H9 (cell line): ENCODE results near the gene PHETA1. TPM values are rescaled to one million over a fixed set of nuclear protein-coding genes. Genes with fewer than 3 reads are reported as not detected.

Source experiments
- DNase-seq: peaks from one replicate; pipeline ENCODE4 v3.0.0-alpha.2; 2017
- H2AFZ ChIP-seq: one replicate; pipeline ENCODE4 v1.6.1; 2013; ENCODE audit warnings: mild to moderate bottlenecking, low read length, control low read depth, moderate library complexity
- H2AK5ac ChIP-seq: 2 replicates; pipeline ENCODE4 v1.6.1; 2013; ENCODE audit warnings: low read length, control low read depth, mixed read lengths; ENCODE audit not compliant: insufficient read length
- H2BK120ac ChIP-seq: one replicate; pipeline ENCODE4 v1.6.1; 2013; ENCODE audit warnings: low read depth, mild to moderate bottlenecking, low read length, control low read depth, inconsistent platforms; ENCODE audit not compliant: poor library complexity, severe bottlenecking
- H2BK12ac ChIP-seq: 2 replicates; pipeline ENCODE4 v1.6.1; 2013; ENCODE audit warnings: low read length, control low read depth, mixed read lengths, low read depth; ENCODE audit not compliant: insufficient read length
- H2BK15ac ChIP-seq: 2 replicates; pipeline ENCODE4 v1.6.1; 2013; ENCODE audit warnings: low read depth, low read length, control low read depth
- H2BK20ac ChIP-seq: one replicate; pipeline ENCODE4 v1.6.1; 2013; ENCODE audit warnings: low read depth, mild to moderate bottlenecking, low read length, control low read depth, inconsistent platforms; ENCODE audit not compliant: poor library complexity, severe bottlenecking
- H2BK5ac ChIP-seq: 2 replicates; pipeline ENCODE4 v1.6.1; 2013; ENCODE audit warnings: low read length, control low read depth, mixed read lengths; ENCODE audit not compliant: insufficient read length
- H3K14ac ChIP-seq: 2 replicates; pipeline ENCODE4 v1.6.1; 2013; ENCODE audit warnings: low read length, control low read depth; ENCODE audit not compliant: insufficient read depth
- H3K18ac ChIP-seq: 2 replicates; pipeline ENCODE4 v1.6.1; 2013; ENCODE audit warnings: low read depth, mild to moderate bottlenecking, mixed read lengths, low read length, control low read depth; ENCODE audit not compliant: insufficient read length
- H3K23ac ChIP-seq: 2 replicates; pipeline ENCODE4 v1.6.1; 2013; ENCODE audit warnings: low read length, control low read depth, mixed read lengths, low read depth; ENCODE audit not compliant: insufficient read length
- H3K23me2 ChIP-seq: 2 replicates; pipeline ENCODE4 v1.6.1; 2013; ENCODE audit warnings: low read depth, mild to moderate bottlenecking, mixed read lengths, low read length, control low read depth; ENCODE audit not compliant: insufficient read length, poor library complexity, severe bottlenecking
- H3K27ac ChIP-seq: 2 replicates; pipeline ENCODE4 v1.5.1; 2013; ENCODE audit warnings: low read length, control low read depth, mixed read lengths, low read depth; ENCODE audit not compliant: insufficient read length
- H3K27me3 ChIP-seq: 2 replicates; pipeline ENCODE4 v1.6.1; 2013; ENCODE audit warnings: low read length, control low read depth, inconsistent platforms; ENCODE audit not compliant: insufficient read depth
- H3K4ac ChIP-seq: 2 replicates; pipeline ENCODE4 v1.6.1; 2013; ENCODE audit warnings: low read depth, mild to moderate bottlenecking, control low read depth, inconsistent platforms, low read length, moderate library complexity
- H3K4me1 ChIP-seq: 2 replicates; pipeline ENCODE4 v1.6.1; 2013; ENCODE audit warnings: low read length, control low read depth, inconsistent platforms; ENCODE audit not compliant: insufficient read depth
- H3K4me2 ChIP-seq: 2 replicates; pipeline ENCODE4 v1.6.1; 2013; ENCODE audit warnings: low read length, control low read depth, mixed read lengths; ENCODE audit not compliant: insufficient read length, insufficient read depth
- H3K56ac ChIP-seq: 2 replicates; pipeline ENCODE4 v1.6.1; 2013; ENCODE audit warnings: low read depth, mild to moderate bottlenecking, mixed read lengths, low read length, control low read depth; ENCODE audit not compliant: insufficient read length
- H3K79me1 ChIP-seq: 2 replicates; pipeline ENCODE4 v1.6.1; 2013; ENCODE audit warnings: low read depth, mild to moderate bottlenecking, moderate library complexity, low read length, control low read depth, inconsistent platforms; ENCODE audit not compliant: insufficient read depth, poor library complexity, severe bottlenecking
- H3K79me2 ChIP-seq: 2 replicates; pipeline ENCODE4 v1.6.1; 2013; ENCODE audit warnings: low read length, control low read depth, inconsistent platforms; ENCODE audit not compliant: insufficient read depth
- H3K9ac ChIP-seq: 2 replicates; pipeline ENCODE4 v1.6.1; 2013; ENCODE audit warnings: low read length, control low read depth, mixed read lengths; ENCODE audit not compliant: insufficient read length; ENCODE audit errors: extremely low read depth
- H3K9me3 ChIP-seq: one replicate; pipeline ENCODE4 v1.6.1; 2013; ENCODE audit warnings: low read depth, low read length, inconsistent platforms; ENCODE audit not compliant: control insufficient read depth
- H3T11ph ChIP-seq: one replicate; pipeline ENCODE4 v1.6.1; 2013; ENCODE audit warnings: mild to moderate bottlenecking, low read length, control low read depth, inconsistent platforms
- H4K20me1 ChIP-seq: one replicate; pipeline ENCODE4 v1.6.1; 2013; ENCODE audit not compliant: control insufficient read depth, insufficient read length, insufficient read depth
- H4K5ac ChIP-seq: 2 replicates; pipeline ENCODE4 v1.6.1; 2013; ENCODE audit warnings: low read depth, mild to moderate bottlenecking, mixed read lengths, low read length, control low read depth; ENCODE audit not compliant: insufficient read length
- H4K8ac ChIP-seq: replicated peaks from 2 replicates; pipeline ENCODE4 v1.6.1; 2013; ENCODE audit warnings: low read length, control low read depth, mixed read lengths, low read depth; ENCODE audit not compliant: insufficient read length
- H4K91ac ChIP-seq: 2 replicates; pipeline ENCODE4 v1.6.1; 2013; ENCODE audit warnings: low read depth, mild to moderate bottlenecking, moderate library complexity, mixed read lengths, low read length, control low read depth; ENCODE audit not compliant: insufficient read length
- H3K27ac Mint-ChIP-seq, 3 experiments: 2 replicates in 2 of 3; 3 replicates in 1 of 3; pipeline ENCODE4 v1.8.0; 2020 to 2021; ENCODE audit warnings: mixed read lengths in 3 of 3, mild to moderate bottlenecking in 1 of 3, moderate library complexity in 1 of 3
- H3K27me3 Mint-ChIP-seq: 2 replicates; pipeline ENCODE4 v1.8.0; 2021; ENCODE audit warnings: low read depth, mild to moderate bottlenecking, moderate library complexity, mixed read lengths
- H3K36me3 Mint-ChIP-seq, 3 experiments: 2 replicates in 2 of 3; 3 replicates in 1 of 3; pipeline ENCODE4 v1.8.0; 2020 to 2021; ENCODE audit warnings: low read depth in 3 of 3, mixed read lengths in 3 of 3; ENCODE audit not compliant: insufficient read depth in 1 of 3
- H3K4me1 Mint-ChIP-seq, 2 experiments: 2 replicates each; pipeline ENCODE4 v1.8.0; 2020; ENCODE audit warnings: mixed read lengths in 2 of 2
- H3K4me3 Mint-ChIP-seq, 2 experiments: 2 replicates in 1 of 2; 3 replicates in 1 of 2; pipeline ENCODE4 v1.8.0; 2020 to 2021; ENCODE audit warnings: mild to moderate bottlenecking in 2 of 2, mixed read lengths in 2 of 2, moderate library complexity in 1 of 2
- H3K9me3 Mint-ChIP-seq, 2 experiments: 2 replicates in 1 of 2; 3 replicates in 1 of 2; pipeline ENCODE4 v1.8.0; 2020; ENCODE audit warnings: mild to moderate bottlenecking in 2 of 2, mixed read lengths in 2 of 2, moderate library complexity in 1 of 2
- WGBS: extraction: QIAGEN DNeasy Blood & Tissue Kit; methylation state at CpG from one replicate; pipeline ENCODE4 v1.1.7; 2013; ENCODE audit warnings: missing lambda C conversion rate, low lambda C conversion rate, mixed read lengths; ENCODE audit not compliant: insufficient read length; ENCODE audit errors: extremely low coverage; 5-methylcytosine and 5-hydroxymethylcytosine counted together
- total RNA-seq: library from RNA; stranded (reverse); gene quantifications from 2 replicates; pipeline ENCODE4 v1.2.1, GENCODE V29; 2021
- TF ChIP-seq, protein P1 (sequence below): fragments of 200-600 bp; sonication (generic); conservative IDR thresholded peaks from 3 replicates; pipeline ENCODE4 v1.8.0; 2021; ENCODE audit warnings: antibody characterized with exemption, mild to moderate bottlenecking

PHETA1 gene
- total RNA-seq, 1 experiment from 2014 or later: 13.1 TPM

DNA sequence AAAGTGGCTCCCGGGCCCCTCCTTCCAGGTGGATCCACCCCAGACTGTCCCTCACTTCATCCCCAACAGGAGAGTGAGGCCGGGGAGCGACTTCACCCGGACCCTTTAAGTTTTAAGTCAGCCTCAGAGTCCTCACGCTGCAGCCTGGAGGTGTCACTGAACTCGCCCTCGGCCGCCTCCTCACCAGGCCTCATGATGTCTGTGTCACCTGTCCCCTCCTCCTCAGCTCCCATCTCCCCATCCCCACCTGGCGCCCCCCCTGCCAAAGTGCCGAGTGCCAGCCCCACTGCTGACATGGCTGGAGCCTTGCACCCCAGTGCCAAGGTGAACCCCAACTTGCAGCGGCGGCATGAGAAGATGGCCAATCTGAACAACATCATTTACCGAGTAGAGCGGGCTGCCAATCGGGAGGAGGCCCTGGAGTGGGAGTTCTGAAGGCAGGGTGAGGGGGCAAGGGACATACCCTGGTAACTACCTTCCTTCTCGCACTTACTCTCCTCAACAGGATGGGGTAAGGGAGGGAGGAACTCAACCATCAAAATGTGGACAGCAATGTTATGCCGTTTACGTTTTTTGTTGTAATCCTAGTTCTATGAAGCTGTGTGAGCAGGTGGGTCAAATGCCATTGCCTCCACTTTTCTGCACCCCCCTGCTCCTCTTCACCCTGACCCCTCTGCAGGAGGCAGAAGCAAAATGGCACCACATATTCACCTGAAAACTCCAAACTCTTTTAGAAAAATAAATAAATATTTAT is 20.8 kb downstream of the PHETA1 start:
- H3K18ac ChIP-seq: no peak overlapping the region
- no peak overlapping the region for H2AFZ ChIP-seq
- no peak overlapping the region for H3K4ac ChIP-seq
- H3K27ac Mint-ChIP-seq: no peak overlapping the region
- no peak overlapping the region for H3T11ph ChIP-seq
- H3K27me3 ChIP-seq: no peaks in the 10 kb centered on the region
- no peak overlapping the region for H2BK120ac ChIP-seq
- H2BK12ac ChIP-seq: no peak overlapping the region
- H4K5ac ChIP-seq: no peak overlapping the region
- H3K79me2 ChIP-seq: no peaks in the 10 kb centered on the region
- H3K4me1 ChIP-seq: no peaks in the 10 kb centered on the region
- peaks cover 14% of the 10 kb centered on the region for H3K9me3 ChIP-seq
- no peak overlapping the region for H3K23ac ChIP-seq
- H3K4me1 Mint-ChIP-seq: no peaks in the 10 kb centered on the region
- H4K8ac ChIP-seq: no peak overlapping the region
- no CpG with 5 or more reads among the region's 18 CpGs for WGBS
- H3K4me2 ChIP-seq: no peak overlapping the region
- H2BK20ac ChIP-seq: no peak overlapping the region
- peaks cover 5% of the 10 kb centered on the region; the same call in 1 of the 2 replicates for H3K27me3 Mint-ChIP-seq
- H3K79me1 ChIP-seq: no peaks in the 10 kb centered on the region
- peaks cover 16 to 28% (median 22%) of the 10 kb centered on the region in 3 experiments; a peak in 6 of 7 replicates for H3K36me3 Mint-ChIP-seq
- H3K27ac ChIP-seq: no peak overlapping the region
- H2BK15ac ChIP-seq: no peak overlapping the region
- H4K20me1 ChIP-seq: no peaks in the 10 kb centered on the region
- H3K9me3 Mint-ChIP-seq: peaks cover 20 to 21% of the 10 kb centered on the region in 2 experiments
- no peak overlapping the region for H3K9ac ChIP-seq
- H4K91ac ChIP-seq: no peak overlapping the region
- no peak for DNase-seq
- no peak overlapping the region for H3K4me3 Mint-ChIP-seq
- TF ChIP-seq, protein P1, sequence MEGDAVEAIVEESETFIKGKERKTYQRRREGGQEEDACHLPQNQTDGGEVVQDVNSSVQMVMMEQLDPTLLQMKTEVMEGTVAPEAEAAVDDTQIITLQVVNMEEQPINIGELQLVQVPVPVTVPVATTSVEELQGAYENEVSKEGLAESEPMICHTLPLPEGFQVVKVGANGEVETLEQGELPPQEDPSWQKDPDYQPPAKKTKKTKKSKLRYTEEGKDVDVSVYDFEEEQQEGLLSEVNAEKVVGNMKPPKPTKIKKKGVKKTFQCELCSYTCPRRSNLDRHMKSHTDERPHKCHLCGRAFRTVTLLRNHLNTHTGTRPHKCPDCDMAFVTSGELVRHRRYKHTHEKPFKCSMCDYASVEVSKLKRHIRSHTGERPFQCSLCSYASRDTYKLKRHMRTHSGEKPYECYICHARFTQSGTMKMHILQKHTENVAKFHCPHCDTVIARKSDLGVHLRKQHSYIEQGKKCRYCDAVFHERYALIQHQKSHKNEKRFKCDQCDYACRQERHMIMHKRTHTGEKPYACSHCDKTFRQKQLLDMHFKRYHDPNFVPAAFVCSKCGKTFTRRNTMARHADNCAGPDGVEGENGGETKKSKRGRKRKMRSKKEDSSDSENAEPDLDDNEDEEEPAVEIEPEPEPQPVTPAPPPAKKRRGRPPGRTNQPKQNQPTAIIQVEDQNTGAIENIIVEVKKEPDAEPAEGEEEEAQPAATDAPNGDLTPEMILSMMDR: no peak
- H3K23me2 ChIP-seq: no peaks in the 10 kb centered on the region
- no peak overlapping the region for H3K56ac ChIP-seq
- H2BK5ac ChIP-seq: no peak overlapping the region
- no peak overlapping the region for H3K14ac ChIP-seq
- H2AK5ac ChIP-seq: no peak overlapping the region
